ENCODE data around the gene SLC35B1.

The SLC35B1 gene

DNA sequence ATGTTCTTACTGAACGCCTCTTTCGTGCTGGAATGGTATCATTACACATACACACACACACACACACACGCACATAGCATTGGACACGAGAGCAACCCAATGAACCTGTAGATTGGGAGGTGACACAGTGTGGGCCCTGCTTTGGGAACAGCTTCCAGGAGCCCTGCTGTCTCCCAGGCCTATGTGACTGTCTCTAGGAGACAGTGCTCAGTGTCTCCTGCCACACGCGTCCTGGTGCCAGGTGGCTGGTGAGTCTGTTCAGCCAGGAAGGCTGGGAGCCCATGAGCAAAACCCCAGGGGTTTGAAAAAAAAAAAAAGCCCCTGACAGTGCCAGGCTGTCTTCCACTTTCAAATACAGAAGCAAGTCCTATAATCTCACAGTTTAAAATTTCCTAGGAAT lies 27.4 kb downstream of the SLC35B1 start:
- TF ChIP-seq, protein P1, sequence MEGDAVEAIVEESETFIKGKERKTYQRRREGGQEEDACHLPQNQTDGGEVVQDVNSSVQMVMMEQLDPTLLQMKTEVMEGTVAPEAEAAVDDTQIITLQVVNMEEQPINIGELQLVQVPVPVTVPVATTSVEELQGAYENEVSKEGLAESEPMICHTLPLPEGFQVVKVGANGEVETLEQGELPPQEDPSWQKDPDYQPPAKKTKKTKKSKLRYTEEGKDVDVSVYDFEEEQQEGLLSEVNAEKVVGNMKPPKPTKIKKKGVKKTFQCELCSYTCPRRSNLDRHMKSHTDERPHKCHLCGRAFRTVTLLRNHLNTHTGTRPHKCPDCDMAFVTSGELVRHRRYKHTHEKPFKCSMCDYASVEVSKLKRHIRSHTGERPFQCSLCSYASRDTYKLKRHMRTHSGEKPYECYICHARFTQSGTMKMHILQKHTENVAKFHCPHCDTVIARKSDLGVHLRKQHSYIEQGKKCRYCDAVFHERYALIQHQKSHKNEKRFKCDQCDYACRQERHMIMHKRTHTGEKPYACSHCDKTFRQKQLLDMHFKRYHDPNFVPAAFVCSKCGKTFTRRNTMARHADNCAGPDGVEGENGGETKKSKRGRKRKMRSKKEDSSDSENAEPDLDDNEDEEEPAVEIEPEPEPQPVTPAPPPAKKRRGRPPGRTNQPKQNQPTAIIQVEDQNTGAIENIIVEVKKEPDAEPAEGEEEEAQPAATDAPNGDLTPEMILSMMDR (IDR thresholded peaks at IDR 0.05; ENCODE audit: low read length), result no peak
- no peak for TF ChIP-seq EZH2 (IDR thresholded peaks at IDR 0.05; ENCODE audit: borderline replicate concordance, low read length)
- Histone ChIP-seq H2AFZ (ENCODE audit: low read length) (no peak overlapping the region), H3K27ac (ENCODE audit: low read depth, low read length, poor library complexity, severe bottlenecking) (no peak overlapping the region), H4K20me1 (ENCODE audit: insufficient read depth, low read length) (no peaks in the 10 kb centered on the region), H3K4me2 (ENCODE audit: low read length) (no peak overlapping the region), H3K4me3 (ENCODE audit: low read depth, low read length, poor library complexity, severe bottlenecking) (no peak overlapping the region), H3K79me2 (ENCODE audit: insufficient read depth, low read length) (peaks cover 14% of the 10 kb centered on the region), H3K9me2 (ENCODE audit: low read depth, low read length) (no peaks in the 10 kb centered on the region), H3K9ac (ENCODE audit: low read length) (no peak overlapping the region), H3K36me3 (ENCODE audit: insufficient read depth, low read length) (peaks cover 4% of the 10 kb centered on the region; the same call in 1 of the 2 replicates), H3K9me3 (ENCODE audit: low read length) (no peaks in the 10 kb centered on the region), H3F3A (ENCODE audit: insufficient read depth, low read length) (peaks cover 5% of the 10 kb centered on the region; the same call in 1 of the 2 replicates), H3K4me1 (ENCODE audit: insufficient read depth, low read length, severe bottlenecking) (peaks cover 18% of the 10 kb centered on the region), H3K27me3 (ENCODE audit: insufficient read depth, low read length) (no peaks in the 10 kb centered on the region)

- H2AFZ ChIP-seq (ENCODE audit: low read length), result no peak within 1 kb of the TSS
- H3K27me3 ChIP-seq (ENCODE audit: insufficient read depth, low read length), result no peaks in the 10 kb centered on the region
- H3K9me2 ChIP-seq (ENCODE audit: low read depth, low read length), result no peaks in the 10 kb centered on the region
- peak within 1 kb of the TSS; percentile 78 for H3K9ac ChIP-seq (ENCODE audit: low read length)
- H3K4me3 ChIP-seq (ENCODE audit: low read depth, low read length, poor library complexity, severe bottlenecking), result peak within 1 kb of the TSS; percentile 71
- H3K27ac ChIP-seq (ENCODE audit: low read depth, low read length, poor library complexity, severe bottlenecking), result peak within 1 kb of the TSS; percentile 86
- H3K9me3 ChIP-seq (ENCODE audit: low read length), result no peaks in the 10 kb centered on the region
- peaks cover 34% of the 10 kb centered on the region for H3K79me2 ChIP-seq (ENCODE audit: insufficient read depth, low read length)
- peaks cover 5% of the 10 kb centered on the region; the same call in 1 of the 2 replicates for H3F3A ChIP-seq (ENCODE audit: insufficient read depth, low read length)
- H3K36me3 ChIP-seq (ENCODE audit: insufficient read depth, low read length), result peaks cover 19% of the 10 kb centered on the region; the same call in 1 of the 2 replicates
- TF ChIP-seq, protein P1 (IDR thresholded peaks at IDR 0.05; ENCODE audit: low read length), result no peak
- TF ChIP-seq EZH2 (IDR thresholded peaks at IDR 0.05; ENCODE audit: borderline replicate concordance, low read length), result no peak
- peak within 1 kb of the TSS; percentile 99 for H3K4me2 ChIP-seq (ENCODE audit: low read length)
- peaks cover 25% of the 10 kb centered on the region for H3K4me1 ChIP-seq (ENCODE audit: insufficient read depth, low read length, severe bottlenecking)
- peaks cover 3% of the 10 kb centered on the region; the same call in 1 of the 2 replicates for H4K20me1 ChIP-seq (ENCODE audit: insufficient read depth, low read length)
Measured at GRCh38 chr17:49677933-49678847, 29.6 kb downstream of the SLC35B1 start, which contains the start of gene SPOP. TSS of gene SPOP (minus strand) at chr17:49678097. CDS start at chr17:49622810, 55,287 bp downstream.

GRCh38 chr17:49677134-49677932 lies 30.4 kb downstream of the SLC35B1 start:
- Histone ChIP-seq H3K27ac (ENCODE audit: low read depth, low read length, poor library complexity, severe bottlenecking) (peak overlapping the region; percentile 86), H3K4me3 (ENCODE audit: low read depth, low read length, poor library complexity, severe bottlenecking) (peak overlapping the region; percentile 71)

More at GRCh38 chr17:49677134-49677932, 30.4 kb downstream of the SLC35B1 start:
- TF ChIP-seq EZH2 (IDR thresholded peaks at IDR 0.05; ENCODE audit: borderline replicate concordance, low read length), result no peak
- TF ChIP-seq, protein P1 (IDR thresholded peaks at IDR 0.05; ENCODE audit: low read length), result peak; percentile 11; the same call in 1 of the 2 replicates
- Histone ChIP-seq H2AFZ (ENCODE audit: low read length) (no peak overlapping the region), H4K20me1 (ENCODE audit: insufficient read depth, low read length) (peaks cover 3% of the 10 kb centered on the region; the same call in 1 of the 2 replicates), H3F3A (ENCODE audit: insufficient read depth, low read length) (peaks cover 5% of the 10 kb centered on the region; the same call in 1 of the 2 replicates), H3K9me3 (ENCODE audit: low read length) (no peaks in the 10 kb centered on the region), H3K36me3 (ENCODE audit: insufficient read depth, low read length) (peaks cover 19% of the 10 kb centered on the region; the same call in 1 of the 2 replicates), H3K9ac (ENCODE audit: low read length) (peak overlapping the region; percentile 78), H3K79me2 (ENCODE audit: insufficient read depth, low read length) (peaks cover 41% of the 10 kb centered on the region), H3K9me2 (ENCODE audit: low read depth, low read length) (no peaks in the 10 kb centered on the region), H3K4me1 (ENCODE audit: insufficient read depth, low read length, severe bottlenecking) (peaks cover 25% of the 10 kb centered on the region), H3K4me2 (ENCODE audit: low read length) (peak overlapping the region; percentile 99), H3K27me3 (ENCODE audit: insufficient read depth, low read length) (no peaks in the 10 kb centered on the region)
